GM10248 (cell line): Measurements from ENCODE around the gene HNRNPLL.
A peak's percentile ranks its signal among the peaks of the same experiment; 100 is the strongest.
"Not testable (repeated sequence)": the region's sequence is repeated elsewhere in the genome, so short reads cannot be mapped to it uniquely, and the experiment has no call there.

Experiments
- CTCF ChIA-PET: fragments of 300-600 bp; sonication (Branson Sonifier 250); formaldehyde crosslinking; extraction: SDS; loops from one replicate; lab custom pipeline; 2021; ENCODE audit warnings: antibody characterized with exemption; lab: Yijun Ruan, JAX
- POLR2A ChIA-PET: fragments of 350-650 bp; sonication (Branson Sonifier 250); formaldehyde crosslinking; extraction: SDS; loops from one replicate; lab custom pipeline; 2020; ENCODE audit warnings: antibody characterized with exemption; lab: Yijun Ruan, JAX
- DNase-seq: peaks from one replicate; pipeline ENCODE4 v3.0.0; 2012; ENCODE audit errors: extremely low spot score
- CTCF ChIP-seq: IDR thresholded peaks from 2 replicates; pipeline ENCODE4 v1.5.1; 2012; ENCODE audit warnings: mild to moderate bottlenecking, low read depth; ENCODE audit errors: extremely low read depth, missing control alignments, control extremely low read depth

The HNRNPLL gene

GRCh38 chr2:38643021-38643671 lies 40.4 kb upstream of the HNRNPLL start:
- no peak for TF ChIP-seq CTCF
- CTCF ChIA-PET: interaction anchor here (1.6 kb wide), 2 partner anchors 10 to 39 kb away, joined by 4 to 8 read pairs; no protein-coding TSS in a partner anchor
- DNase-seq: no peak
- POLR2A ChIA-PET: no interaction called here

- DNase-seq: not testable (repeated sequence)
- CTCF ChIA-PET: interaction anchor here (1.6 kb wide), 2 partner anchors 11 to 38 kb away, joined by 4 to 8 read pairs; no protein-coding TSS in a partner anchor
- POLR2A ChIA-PET: interaction anchor here (0.6 kb wide), 1 partner anchor 92 kb away, joined by 5 read pairs; no protein-coding TSS in a partner anchor
Observed at GRCh38 chr2:38642373-38643017, 39.8 kb upstream of the HNRNPLL start.

DNA sequence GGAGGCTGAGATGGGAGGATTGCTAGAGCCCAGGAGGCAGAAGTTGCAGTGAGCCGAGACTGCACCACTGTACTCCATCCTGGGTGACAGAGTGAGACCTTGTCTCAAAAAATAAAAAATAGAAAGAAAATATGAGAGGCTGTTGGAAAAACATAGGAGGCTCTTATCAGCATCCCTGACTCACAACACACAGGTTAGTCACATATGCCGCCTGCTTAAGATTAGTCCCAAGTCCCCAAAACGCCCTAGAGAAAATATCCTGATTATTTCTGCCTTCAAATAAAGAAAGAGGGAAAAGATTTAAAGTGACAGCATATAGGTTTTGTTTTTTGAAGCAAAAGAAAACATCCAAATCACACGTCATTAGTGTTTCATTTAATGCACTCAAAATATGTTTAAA lies 33.3 kb upstream of the HNRNPLL start:
- ChIA-PET POLR2A (interaction anchor here (0.6 kb wide), 1 partner anchor 479 kb away, joined by 4 read pairs; no protein-coding TSS in a partner anchor), CTCF (no interaction called here)
- no peak for TF ChIP-seq CTCF
- DNase-seq: no peak

GRCh38 chr2:38635139-38635538 lies 32.4 kb upstream of the HNRNPLL start:
- CTCF ChIA-PET: interaction anchor here (0.7 to 2.4 kb wide), 5 partner anchors 13 to 31 kb away, joined by 3 to 13 read pairs (median 3); no protein-coding TSS in a partner anchor
- no peak for DNase-seq
- TF ChIP-seq CTCF: no peak
- POLR2A ChIA-PET: interaction anchor here (0.6 kb wide), 1 partner anchor 1685 kb away, joined by 4 read pairs; no protein-coding TSS in a partner anchor

- DNase-seq: peak; percentile 71
- ChIA-PET CTCF (interaction anchor here (0.7 to 2.4 kb wide), 5 partner anchors 14 to 31 kb away, joined by 3 to 13 read pairs (median 3); no protein-coding TSS in a partner anchor), POLR2A (interaction anchor here (0.6 kb wide), 1 partner anchor 1685 kb away, joined by 4 read pairs; no protein-coding TSS in a partner anchor)
- no peak for TF ChIP-seq CTCF
Observed at GRCh38 chr2:38634684-38635083, 32.0 kb upstream of the HNRNPLL start.

DNA sequence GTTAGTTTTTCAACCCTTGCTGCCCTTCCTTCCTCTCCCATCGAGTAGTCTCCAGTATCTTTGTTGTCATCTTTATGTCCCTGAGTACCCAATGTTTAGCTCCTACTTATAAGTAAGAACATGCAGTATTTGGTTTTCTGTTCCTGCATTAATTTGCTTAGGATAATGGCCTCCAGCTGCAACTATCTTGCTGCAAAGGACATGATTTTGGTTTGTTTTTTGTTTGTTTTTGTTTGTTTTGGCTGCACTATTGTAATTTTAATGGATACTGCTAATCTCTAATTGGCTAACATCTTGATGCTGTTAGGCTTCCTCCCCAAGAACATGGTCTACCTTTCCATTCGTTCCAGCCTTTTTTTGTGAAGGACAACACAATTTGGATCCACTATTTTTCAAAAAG lies 31.2 kb upstream of the HNRNPLL start:
- no peak for TF ChIP-seq CTCF
- CTCF ChIA-PET: interaction anchor here (1.3 to 2.4 kb wide), 4 partner anchors 16 to 30 kb away, joined by 3 to 13 read pairs (median 4); no protein-coding TSS in a partner anchor
- POLR2A ChIA-PET: no interaction called here
- DNase-seq: no peak
